ENCODE data around the gene WSCD2.
A peak's percentile ranks its signal among the peaks of the same experiment; 100 is the strongest.

The WSCD2 gene

DNA sequence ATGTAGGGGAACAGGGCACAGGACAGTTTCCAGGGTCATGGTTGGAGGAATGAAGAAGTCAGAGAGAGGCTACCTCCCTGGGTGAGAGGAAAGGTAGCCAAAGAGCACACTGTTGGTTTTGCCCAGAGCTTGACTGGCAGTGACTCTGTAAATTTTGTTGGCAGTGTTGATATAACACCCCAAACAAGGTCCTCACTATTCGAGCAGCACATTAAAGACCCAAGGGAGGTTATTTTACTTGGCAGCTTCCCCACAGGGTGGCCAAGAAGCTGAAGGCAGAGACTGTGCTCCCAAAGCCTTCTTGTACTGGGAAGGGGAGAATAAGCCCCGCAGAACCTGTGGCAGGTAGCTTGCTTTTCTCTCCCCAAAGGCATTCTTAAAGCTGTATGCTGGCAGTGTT lies 40.6 kb downstream of the WSCD2 start:
- H3K4me2 ChIP-seq (ENCODE audit: low read length) = no peak overlapping the region
- no CpG with 5 or more reads among the region's 2 CpGs for WGBS (ENCODE audit: extremely low coverage, insufficient coverage, low lambda C conversion rate)
- H4K8ac ChIP-seq (ENCODE audit: low read depth, low read length) = no peak overlapping the region
- no peak overlapping the region for H3K27ac ChIP-seq (ENCODE audit: low read depth, low read length)
- H3K4me3 ChIP-seq (ENCODE audit: low read length) = no peak overlapping the region
- H2BK15ac ChIP-seq (replicated peaks; ENCODE audit: low read depth) = no peak overlapping the region
- no peak for DNase-seq
- no peaks in the 10 kb centered on the region for H3K79me2 ChIP-seq (ENCODE audit: control insufficient read depth, insufficient read depth, low read length)
- H3K9ac ChIP-seq (ENCODE audit: low read length) = no peak overlapping the region
- H2BK120ac ChIP-seq (ENCODE audit: low read depth, low read length) = no peak overlapping the region
- no peak overlapping the region for H3K18ac ChIP-seq (ENCODE audit: low read length)
- no peak overlapping the region for H3K23ac ChIP-seq (ENCODE audit: low read length)
- no peak overlapping the region for H3K56ac ChIP-seq (ENCODE audit: low read length)
- no peak overlapping the region for H3K4ac ChIP-seq (ENCODE audit: low read depth, low read length)
- H3K36me3 ChIP-seq (ENCODE audit: control insufficient read depth, insufficient read depth, low read length) = no peaks in the 10 kb centered on the region
- H3K79me1 ChIP-seq (ENCODE audit: low read length) = no peaks in the 10 kb centered on the region
- H2AK5ac ChIP-seq (ENCODE audit: low read length) = no peak overlapping the region
- H4K5ac ChIP-seq (ENCODE audit: low read length) = no peak overlapping the region
- no peak overlapping the region for H2BK5ac ChIP-seq (ENCODE audit: low read length)
- H3K27me3 ChIP-seq (ENCODE audit: insufficient read depth, low read length, poor library complexity) = no peaks in the 10 kb centered on the region
- peaks cover 3% of the 10 kb centered on the region for H3K4me1 ChIP-seq (ENCODE audit: control insufficient read depth, low read depth, low read length)

- Histone ChIP-seq H2AK5ac (ENCODE audit: low read length) (no peak overlapping the region), H4K5ac (ENCODE audit: low read length) (no peak overlapping the region), H3K4me2 (ENCODE audit: low read length) (no peak overlapping the region), H3K27me3 (ENCODE audit: insufficient read depth, low read length, poor library complexity) (no peaks in the 10 kb centered on the region), H3K4ac (ENCODE audit: low read depth, low read length) (no peak overlapping the region), H4K8ac (ENCODE audit: low read depth, low read length) (no peak overlapping the region), H3K23ac (ENCODE audit: low read length) (no peak overlapping the region), H3K36me3 (ENCODE audit: control insufficient read depth, insufficient read depth, low read length) (no peaks in the 10 kb centered on the region), H3K79me1 (ENCODE audit: low read length) (no peaks in the 10 kb centered on the region), H3K18ac (ENCODE audit: low read length) (no peak overlapping the region), H3K79me2 (ENCODE audit: control insufficient read depth, insufficient read depth, low read length) (no peaks in the 10 kb centered on the region), H3K9ac (ENCODE audit: low read length) (no peak overlapping the region), H3K56ac (ENCODE audit: low read length) (no peak overlapping the region), H3K27ac (ENCODE audit: low read depth, low read length) (no peak overlapping the region), H2BK15ac (replicated peaks; ENCODE audit: low read depth) (no peak overlapping the region), H3K4me1 (ENCODE audit: control insufficient read depth, low read depth, low read length) (peaks cover 5% of the 10 kb centered on the region), H2BK120ac (ENCODE audit: low read depth, low read length) (no peak overlapping the region), H3K4me3 (ENCODE audit: low read length) (no peak overlapping the region), H2BK5ac (ENCODE audit: low read length) (no peak overlapping the region)
- no CpG with 5 or more reads among the region's 2 CpGs for whole genome bisulfite sequencing (ENCODE audit: extremely low coverage, insufficient coverage, low lambda C conversion rate)
- DNase-seq = no peak
Observed at GRCh38 chr12:108170164-108170563, 41.1 kb downstream of the WSCD2 start.

GRCh38 chr12:108172033-108172432 lies 42.9 kb downstream of the WSCD2 start:
- H3K36me3 ChIP-seq (ENCODE audit: control insufficient read depth, insufficient read depth, low read length) = no peaks in the 10 kb centered on the region
- no CpG with 5 or more reads among the region's 2 CpGs for WGBS (ENCODE audit: extremely low coverage, insufficient coverage, low lambda C conversion rate)
- H2BK5ac ChIP-seq (ENCODE audit: low read length) = no peak overlapping the region
- H3K27ac ChIP-seq (ENCODE audit: low read depth, low read length) = no peak overlapping the region
- no peak overlapping the region for H2BK15ac ChIP-seq (replicated peaks; ENCODE audit: low read depth)
- no peak overlapping the region for H2BK120ac ChIP-seq (ENCODE audit: low read depth, low read length)
- H3K23ac ChIP-seq (ENCODE audit: low read length) = no peak overlapping the region
- no peaks in the 10 kb centered on the region for H3K79me1 ChIP-seq (ENCODE audit: low read length)
- H3K27me3 ChIP-seq (ENCODE audit: insufficient read depth, low read length, poor library complexity) = no peaks in the 10 kb centered on the region
- no peaks in the 10 kb centered on the region for H3K79me2 ChIP-seq (ENCODE audit: control insufficient read depth, insufficient read depth, low read length)
- no peak overlapping the region for H4K5ac ChIP-seq (ENCODE audit: low read length)
- no peak overlapping the region for H3K56ac ChIP-seq (ENCODE audit: low read length)
- H3K4me1 ChIP-seq (ENCODE audit: control insufficient read depth, low read depth, low read length) = peaks cover 5% of the 10 kb centered on the region
- no peak overlapping the region for H3K4me2 ChIP-seq (ENCODE audit: low read length)
- no peak overlapping the region for H3K9ac ChIP-seq (ENCODE audit: low read length)
- no peak overlapping the region for H2AK5ac ChIP-seq (ENCODE audit: low read length)
- H3K4ac ChIP-seq (ENCODE audit: low read depth, low read length) = no peak overlapping the region
- no peak overlapping the region for H4K8ac ChIP-seq (ENCODE audit: low read depth, low read length)
- DNase-seq = no peak
- H3K4me3 ChIP-seq (ENCODE audit: low read length) = no peak overlapping the region
- H3K18ac ChIP-seq (ENCODE audit: low read length) = no peak overlapping the region

- peak; percentile 33 for DNase-seq
- no peak overlapping the region for H3K4me2 ChIP-seq (ENCODE audit: low read length)
- no peak overlapping the region for H3K4ac ChIP-seq (ENCODE audit: low read depth, low read length)
- H2BK15ac ChIP-seq (replicated peaks; ENCODE audit: low read depth) = no peak overlapping the region
- H4K5ac ChIP-seq (ENCODE audit: low read length) = no peak overlapping the region
- no peaks in the 10 kb centered on the region for H3K79me2 ChIP-seq (ENCODE audit: control insufficient read depth, insufficient read depth, low read length)
- H3K23ac ChIP-seq (ENCODE audit: low read length) = no peak overlapping the region
- no peak overlapping the region for H3K18ac ChIP-seq (ENCODE audit: low read length)
- no peak overlapping the region for H3K4me3 ChIP-seq (ENCODE audit: low read length)
- no peak overlapping the region for H2AK5ac ChIP-seq (ENCODE audit: low read length)
- WGBS (ENCODE audit: extremely low coverage, insufficient coverage, low lambda C conversion rate) = no CpG with 5 or more reads among the region's 4 CpGs
- H2BK120ac ChIP-seq (ENCODE audit: low read depth, low read length) = no peak overlapping the region
- no peak overlapping the region for H4K8ac ChIP-seq (ENCODE audit: low read depth, low read length)
- H3K36me3 ChIP-seq (ENCODE audit: control insufficient read depth, insufficient read depth, low read length) = no peaks in the 10 kb centered on the region
- H3K9ac ChIP-seq (ENCODE audit: low read length) = no peak overlapping the region
- H3K79me1 ChIP-seq (ENCODE audit: low read length) = no peaks in the 10 kb centered on the region
- H3K27me3 ChIP-seq (ENCODE audit: insufficient read depth, low read length, poor library complexity) = no peaks in the 10 kb centered on the region
- H3K4me1 ChIP-seq (ENCODE audit: control insufficient read depth, low read depth, low read length) = peaks cover 5% of the 10 kb centered on the region
- no peak overlapping the region for H2BK5ac ChIP-seq (ENCODE audit: low read length)
- no peak overlapping the region for H3K27ac ChIP-seq (ENCODE audit: low read depth, low read length)
- no peak overlapping the region for H3K56ac ChIP-seq (ENCODE audit: low read length)
Observed at GRCh38 chr12:108173160-108173559, 44.1 kb downstream of the WSCD2 start.

DNA sequence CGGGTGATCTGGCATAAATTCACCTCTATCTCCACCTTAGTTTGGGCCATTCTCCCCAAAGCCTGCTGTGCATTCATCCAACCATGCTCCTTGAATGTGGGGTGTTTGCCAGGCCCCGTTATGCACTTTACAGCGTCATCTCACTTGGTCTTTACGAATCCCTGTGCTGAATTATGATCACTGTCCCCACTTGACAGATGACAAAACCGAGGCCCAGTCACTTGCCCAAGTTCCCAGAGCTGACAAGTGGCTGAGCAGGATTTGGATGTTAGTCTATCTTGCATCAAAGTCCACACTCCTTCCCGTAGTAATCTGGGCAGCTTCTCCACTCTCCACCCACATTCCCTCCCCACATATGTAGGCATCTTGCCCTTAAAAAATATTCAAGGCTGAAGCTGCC lies 44.8 kb downstream of the WSCD2 start:
- Histone ChIP-seq H3K56ac (ENCODE audit: low read length) (no peak overlapping the region), H3K27me3 (ENCODE audit: insufficient read depth, low read length, poor library complexity) (no peaks in the 10 kb centered on the region), H4K8ac (ENCODE audit: low read depth, low read length) (no peak overlapping the region), H3K4me1 (ENCODE audit: control insufficient read depth, low read depth, low read length) (peaks cover 5% of the 10 kb centered on the region), H3K36me3 (ENCODE audit: control insufficient read depth, insufficient read depth, low read length) (no peaks in the 10 kb centered on the region), H4K5ac (ENCODE audit: low read length) (no peak overlapping the region), H3K4ac (ENCODE audit: low read depth, low read length) (no peak overlapping the region), H3K23ac (ENCODE audit: low read length) (no peak overlapping the region), H3K79me1 (ENCODE audit: low read length) (no peaks in the 10 kb centered on the region), H3K18ac (ENCODE audit: low read length) (no peak overlapping the region), H3K27ac (ENCODE audit: low read depth, low read length) (no peak overlapping the region), H3K4me2 (ENCODE audit: low read length) (no peak overlapping the region), H2BK15ac (replicated peaks; ENCODE audit: low read depth) (no peak overlapping the region), H2BK5ac (ENCODE audit: low read length) (no peak overlapping the region), H3K9ac (ENCODE audit: low read length) (no peak overlapping the region), H3K4me3 (ENCODE audit: low read length) (no peak overlapping the region), H2AK5ac (ENCODE audit: low read length) (no peak overlapping the region), H3K79me2 (ENCODE audit: control insufficient read depth, insufficient read depth, low read length) (no peaks in the 10 kb centered on the region), H2BK120ac (ENCODE audit: low read depth, low read length) (no peak overlapping the region)
- no CpG with 5 or more reads among the region's 6 CpGs for WGBS (ENCODE audit: extremely low coverage, insufficient coverage, low lambda C conversion rate)
- no peak for DNase-seq

DNA sequence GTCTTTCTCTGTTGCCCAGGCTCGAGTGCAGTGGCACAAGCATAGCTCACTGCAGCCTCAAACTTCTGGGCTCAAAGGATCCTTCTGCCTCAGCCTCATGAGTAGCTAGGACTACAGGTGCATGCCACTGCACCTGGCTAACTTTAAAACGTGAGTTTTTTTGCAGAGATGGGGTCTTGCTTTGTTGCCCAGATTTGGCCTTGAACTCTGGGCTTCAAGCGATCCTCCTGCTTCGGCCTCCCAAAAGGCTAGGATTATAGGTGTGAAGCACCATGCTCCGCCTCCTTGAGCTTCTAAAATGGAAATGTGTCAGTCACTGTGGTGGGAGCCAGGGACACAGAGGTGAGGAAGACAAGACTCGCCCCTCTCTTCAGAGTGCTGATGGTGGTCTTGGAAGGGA lies 45.6 kb downstream of the WSCD2 start:
- no CpG with 5 or more reads among the region's 6 CpGs for WGBS (ENCODE audit: extremely low coverage, insufficient coverage, low lambda C conversion rate)
- Histone ChIP-seq H2AK5ac (ENCODE audit: low read length) (no peak overlapping the region), H4K8ac (ENCODE audit: low read depth, low read length) (no peak overlapping the region), H3K23ac (ENCODE audit: low read length) (no peak overlapping the region), H2BK15ac (replicated peaks; ENCODE audit: low read depth) (no peak overlapping the region), H3K79me2 (ENCODE audit: control insufficient read depth, insufficient read depth, low read length) (no peaks in the 10 kb centered on the region), H2BK120ac (ENCODE audit: low read depth, low read length) (no peak overlapping the region), H3K27ac (ENCODE audit: low read depth, low read length) (no peak overlapping the region), H3K36me3 (ENCODE audit: control insufficient read depth, insufficient read depth, low read length) (no peaks in the 10 kb centered on the region), H2BK5ac (ENCODE audit: low read length) (no peak overlapping the region), H3K56ac (ENCODE audit: low read length) (no peak overlapping the region), H3K4me2 (ENCODE audit: low read length) (no peak overlapping the region), H3K18ac (ENCODE audit: low read length) (no peak overlapping the region), H3K4ac (ENCODE audit: low read depth, low read length) (no peak overlapping the region), H3K79me1 (ENCODE audit: low read length) (no peaks in the 10 kb centered on the region), H3K4me1 (ENCODE audit: control insufficient read depth, low read depth, low read length) (peaks cover 5% of the 10 kb centered on the region), H3K27me3 (ENCODE audit: insufficient read depth, low read length, poor library complexity) (no peaks in the 10 kb centered on the region), H3K9ac (ENCODE audit: low read length) (no peak overlapping the region), H4K5ac (ENCODE audit: low read length) (no peak overlapping the region), H3K4me3 (ENCODE audit: low read length) (no peak overlapping the region)
- no peak for DNase-seq

All from mesendoderm (in vitro differentiated cells).